Activated CD4-positive, CD25-positive, alpha-beta regulatory T cell (primary cell): ENCODE data around the gene ATP2B2.

ENCODE experiments used
- DNase-seq, 4 experiments: peaks; one replicate each; lab custom pipeline; 2025; lab: John Stamatoyannopoulos, UW

ATP2B2 gene

DNA sequence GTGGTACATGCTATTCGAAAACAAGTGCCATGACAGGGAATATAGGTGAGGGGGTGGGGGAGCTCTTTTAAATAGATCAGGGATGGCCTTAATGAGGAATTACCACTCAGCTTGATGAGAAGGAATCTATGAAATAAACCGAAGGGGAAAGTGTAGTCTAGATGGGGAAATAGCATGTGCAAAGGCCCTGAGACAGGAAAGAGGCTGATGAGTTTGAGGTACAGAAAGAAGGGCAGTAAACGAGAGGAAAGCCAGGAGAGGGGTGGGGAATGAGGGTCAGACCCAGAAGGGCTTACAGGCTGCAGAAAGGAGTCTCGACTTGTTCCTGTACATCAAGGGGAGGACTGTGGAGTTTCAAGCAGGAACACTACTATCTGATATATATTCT, 12.2 kb downstream of the ATP2B2 start:
- no peak for DNase-seq

DNA sequence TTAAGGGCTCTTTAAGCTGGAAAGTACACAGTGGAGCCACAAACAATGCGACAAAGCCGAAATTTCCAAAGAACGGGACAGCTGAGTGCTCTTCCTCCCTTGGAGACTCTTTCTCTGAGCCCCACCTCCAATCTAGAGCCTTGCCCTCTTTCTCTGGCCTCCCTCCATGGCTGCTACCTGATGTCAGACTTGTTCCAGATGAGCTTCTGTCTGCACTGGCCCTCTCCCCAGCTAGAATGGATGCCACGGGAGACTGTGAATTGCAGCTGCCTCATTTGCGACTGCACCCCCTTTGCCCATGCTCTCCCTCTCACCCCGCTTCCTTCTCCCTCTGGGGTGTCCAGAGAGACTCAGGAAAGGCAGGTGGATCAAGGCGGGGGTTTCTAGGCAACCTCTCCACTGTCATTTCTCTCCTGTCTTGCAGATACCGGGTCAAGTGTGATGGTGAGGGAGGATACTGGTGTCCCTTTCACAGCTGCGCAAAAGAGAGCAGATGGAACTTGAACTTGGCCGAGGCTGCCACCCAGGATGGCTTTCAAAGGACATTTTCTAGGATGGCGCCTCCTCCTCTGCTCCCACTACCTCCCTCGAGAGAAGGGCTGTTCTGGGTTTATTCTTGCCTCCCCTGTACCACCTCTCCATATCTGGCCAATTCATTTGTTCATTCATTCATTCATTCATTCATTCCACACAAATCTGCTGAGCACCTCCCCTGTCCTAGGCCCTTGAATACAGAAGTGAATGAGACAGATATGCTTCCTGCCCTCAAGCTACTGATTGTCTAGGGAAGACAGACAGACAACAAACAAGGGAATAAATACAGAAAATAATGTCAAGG, 12.8 kb downstream of the ATP2B2 start:
- no peak for DNase-seq

DNA sequence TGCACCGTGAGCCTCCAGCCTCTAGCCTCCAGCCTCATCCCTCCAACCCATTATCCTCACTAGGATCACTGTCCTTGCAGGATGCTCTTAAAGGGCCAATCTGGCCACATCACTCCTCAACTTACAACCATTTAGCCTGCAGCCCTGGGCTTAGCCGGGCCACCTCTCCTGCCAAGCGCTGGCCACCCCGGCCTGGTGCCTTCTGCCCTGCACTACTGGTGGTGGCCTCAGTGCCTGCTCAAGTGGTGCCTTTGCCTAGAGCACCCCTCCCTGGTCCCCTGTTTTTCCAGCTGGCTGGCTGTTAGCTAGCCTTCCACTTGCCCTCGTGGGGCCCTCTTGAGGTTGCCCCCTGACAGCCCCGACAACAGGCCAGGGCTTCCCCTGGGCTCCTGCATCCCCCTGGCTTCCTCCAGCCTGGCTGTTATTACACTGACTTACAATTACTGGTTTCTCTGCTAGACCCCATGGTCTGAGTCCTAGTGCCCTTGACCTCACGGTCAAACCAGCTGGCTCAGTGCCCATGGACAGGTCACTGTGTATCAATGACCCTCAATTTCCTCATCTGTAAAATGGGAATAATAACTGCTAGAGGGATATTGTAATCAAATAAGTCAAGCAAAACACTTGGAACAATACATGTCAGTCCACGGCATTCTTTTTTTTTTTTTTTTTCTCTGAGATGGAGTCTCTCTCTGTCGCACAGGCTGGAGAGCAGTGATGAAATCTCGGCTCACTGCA, 15.5 kb downstream of the ATP2B2 start:
- no peak for DNase-seq

DNA sequence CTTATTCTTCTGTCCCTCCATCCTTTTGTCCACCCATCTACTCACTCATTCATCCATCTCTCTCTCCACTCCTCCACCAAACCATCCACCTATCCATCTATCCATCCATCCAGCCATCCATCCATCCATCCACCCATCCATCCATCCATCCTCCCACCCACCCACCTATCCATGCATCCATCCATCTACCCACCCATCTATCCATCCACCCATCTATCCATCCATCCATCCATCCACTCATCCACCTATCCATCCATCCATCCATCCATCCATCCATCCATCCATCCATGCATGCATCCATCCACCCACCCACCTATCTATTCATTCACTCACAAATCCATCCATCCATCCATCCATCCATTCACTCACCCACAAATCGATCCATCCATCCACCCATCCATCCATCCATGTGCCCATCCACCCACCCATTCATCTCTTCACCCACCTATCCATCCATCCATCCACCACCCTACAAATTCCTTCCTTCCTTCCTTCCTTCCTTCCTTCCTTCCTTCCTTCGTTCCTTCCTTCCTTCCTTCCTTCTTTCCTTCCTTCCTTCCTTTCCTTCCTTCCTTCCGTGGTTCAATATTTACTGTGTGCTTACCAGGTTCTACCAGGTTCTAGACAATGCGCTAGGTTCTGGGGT, 17.3 kb downstream of the ATP2B2 start:
- no peak for DNase-seq

DNA sequence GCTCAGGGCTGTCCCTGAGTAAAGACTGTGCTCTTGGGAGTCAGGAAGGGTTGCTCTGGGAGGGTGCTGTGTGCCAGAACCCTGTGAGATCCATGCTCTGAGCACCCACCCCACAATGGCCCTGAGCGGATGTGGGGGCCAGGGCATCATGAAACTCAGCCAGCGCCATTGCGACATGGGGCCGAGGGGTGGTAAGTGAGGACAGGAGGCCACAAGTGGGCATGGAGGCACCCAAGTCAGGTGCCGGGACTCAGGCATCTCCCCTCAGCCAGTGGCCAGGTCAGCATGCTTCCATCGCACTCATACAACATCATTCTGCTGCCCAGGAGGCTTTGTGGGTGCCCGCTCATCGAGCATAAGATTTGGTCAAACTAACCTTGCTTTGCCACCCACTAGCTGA, 19.6 kb downstream of the ATP2B2 start:
- DNase-seq, result no peak

DNA sequence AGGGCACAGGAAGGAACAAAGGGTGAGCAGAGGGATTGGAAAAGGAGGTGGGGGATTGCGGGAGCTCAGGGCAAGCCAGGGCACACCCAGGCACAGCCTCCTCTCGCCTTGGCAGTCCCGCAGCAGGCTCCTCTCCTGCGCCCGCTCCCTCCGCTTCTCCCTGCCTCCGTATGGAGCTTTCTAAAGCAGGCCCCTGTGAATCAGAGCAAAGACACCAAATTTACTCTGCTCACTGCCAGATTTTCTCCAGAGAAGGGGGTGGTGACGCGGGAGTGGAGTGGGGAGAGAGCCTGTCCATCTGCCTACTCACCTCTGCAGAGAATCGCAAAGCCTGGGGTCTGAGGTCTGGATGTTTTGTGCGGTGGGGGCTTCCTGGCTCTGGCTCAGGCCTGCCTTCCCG, 20.0 kb downstream of the ATP2B2 start:
- DNase-seq, result no peak

DNA sequence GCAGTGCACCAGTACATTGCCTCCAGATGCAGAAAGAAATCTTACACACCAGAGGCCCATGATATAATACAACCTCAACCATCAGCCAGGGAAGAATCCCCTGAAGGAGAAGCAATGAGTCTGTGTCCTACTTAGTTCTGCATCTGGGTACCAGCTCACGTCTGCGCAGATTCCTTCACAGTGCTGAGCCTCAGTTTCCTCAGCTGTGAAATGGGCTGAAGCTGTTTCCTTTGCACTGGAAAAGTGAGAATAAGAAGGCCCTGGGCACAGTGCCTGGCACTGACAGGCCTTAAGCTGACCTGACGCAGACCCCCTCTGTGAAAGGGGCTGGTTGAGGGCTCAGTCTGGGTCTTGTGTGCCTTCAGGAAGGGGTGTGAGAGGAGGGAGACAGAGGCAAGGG, 20.7 kb downstream of the ATP2B2 start:
- DNase-seq, result no peak

DNA sequence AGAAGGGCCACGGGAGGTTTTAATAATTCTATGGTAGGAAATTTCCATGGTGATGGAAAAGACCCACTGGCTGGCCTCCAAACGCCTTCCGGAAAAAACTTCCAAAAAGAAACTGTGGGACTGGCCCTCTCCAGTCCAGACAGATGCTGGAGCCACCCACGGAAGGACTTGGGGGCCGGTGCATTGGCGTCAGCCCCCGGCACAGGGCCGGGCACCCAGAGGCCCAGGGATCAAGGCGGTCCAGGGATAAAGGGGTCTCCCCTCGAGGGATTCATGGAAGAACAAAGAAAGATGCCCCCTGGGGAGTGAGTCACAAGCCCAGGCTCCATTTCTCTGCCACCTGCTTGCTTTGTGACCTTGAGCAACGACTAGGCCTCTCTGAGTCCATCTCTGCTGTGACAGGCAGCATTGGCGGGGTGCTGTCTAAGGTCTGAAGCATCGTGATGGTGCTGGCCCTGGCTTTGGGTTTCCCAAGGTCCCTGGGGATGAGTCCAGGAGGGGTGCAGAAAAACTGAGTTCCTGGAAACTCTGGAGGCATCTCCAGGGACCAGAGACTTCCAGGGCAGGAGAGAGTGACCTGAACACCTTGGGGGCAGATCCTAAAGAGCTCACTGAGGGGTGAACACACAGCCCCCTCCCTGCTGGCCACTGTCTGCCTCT, 21.6 kb downstream of the ATP2B2 start:
- DNase-seq, result no peak

DNA sequence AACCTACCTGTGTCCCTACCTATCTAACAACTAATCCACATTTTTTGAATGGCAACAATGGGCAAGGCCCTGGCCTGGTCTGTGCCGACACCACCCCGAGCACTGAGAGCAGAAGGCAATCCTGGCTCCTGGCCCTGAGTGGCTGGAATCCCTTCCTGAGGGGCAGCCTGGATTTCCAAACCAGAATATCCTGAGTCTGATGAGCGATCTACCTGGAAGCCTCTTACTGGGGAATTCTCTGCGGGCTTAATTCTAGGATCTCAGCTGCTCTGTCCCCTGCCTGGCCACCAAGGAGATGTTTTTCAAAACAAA, 22.1 kb downstream of the ATP2B2 start:
- DNase-seq, result no peak

DNA sequence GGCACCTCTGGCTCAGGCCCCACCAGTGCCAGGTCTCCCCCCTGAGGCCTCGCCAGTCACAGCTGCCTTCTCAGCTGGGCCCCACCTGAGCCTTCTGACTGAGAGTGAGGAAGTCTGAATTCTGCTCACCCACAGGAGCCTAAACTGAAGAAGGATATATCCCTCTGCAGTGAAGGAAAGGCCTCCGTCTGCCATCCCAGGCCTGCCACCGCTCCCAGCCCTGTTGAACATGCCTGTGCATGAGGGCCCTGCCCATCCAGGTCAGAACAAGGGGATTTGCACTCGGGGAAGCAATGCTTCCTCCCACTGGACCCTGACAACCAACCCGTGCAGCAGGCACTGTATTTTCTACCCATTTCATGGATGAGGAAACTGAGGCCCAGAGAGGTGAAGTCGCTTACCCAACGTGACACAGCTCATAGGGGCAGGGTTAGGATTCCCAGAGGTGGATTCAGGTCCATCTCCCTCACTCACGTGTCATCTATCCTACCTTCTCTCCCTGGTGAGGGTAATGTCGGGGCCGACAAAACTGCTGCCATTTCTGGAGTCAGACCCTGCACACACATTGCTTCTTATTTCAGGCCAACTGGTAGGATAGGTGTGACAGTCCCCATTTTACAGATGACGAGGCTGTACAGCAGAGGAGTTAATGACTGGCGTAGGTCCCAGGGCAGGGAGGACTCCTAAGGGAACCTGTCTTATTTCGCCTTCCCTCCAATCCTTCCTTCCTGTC, 22.6 kb downstream of the ATP2B2 start:
- no peak for DNase-seq

DNA sequence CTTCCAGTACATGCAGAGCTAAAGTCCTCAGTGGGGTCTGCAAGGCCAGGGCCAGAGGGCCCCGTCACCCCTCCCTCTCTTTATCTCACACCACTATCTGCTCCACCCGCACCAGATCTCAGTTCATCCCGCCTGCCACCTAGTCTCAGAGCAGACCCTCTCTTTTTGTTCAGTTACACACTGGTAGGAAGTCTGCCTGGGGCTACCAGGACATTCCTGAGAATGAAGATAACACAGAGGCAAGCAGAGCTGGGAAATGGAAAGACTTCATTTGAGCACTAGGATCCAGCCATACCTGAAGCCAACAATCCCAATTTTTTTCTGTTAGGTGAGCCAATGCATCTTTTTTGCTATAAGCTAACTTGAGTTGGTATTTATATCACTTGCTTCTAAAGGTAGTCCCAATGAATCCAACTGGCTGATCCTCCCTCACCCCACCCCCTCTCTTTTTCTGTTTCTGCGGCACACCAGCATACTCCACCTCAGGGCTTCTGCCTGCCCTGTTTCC, 24.5 kb downstream of the ATP2B2 start:
- no peak for DNase-seq

DNA sequence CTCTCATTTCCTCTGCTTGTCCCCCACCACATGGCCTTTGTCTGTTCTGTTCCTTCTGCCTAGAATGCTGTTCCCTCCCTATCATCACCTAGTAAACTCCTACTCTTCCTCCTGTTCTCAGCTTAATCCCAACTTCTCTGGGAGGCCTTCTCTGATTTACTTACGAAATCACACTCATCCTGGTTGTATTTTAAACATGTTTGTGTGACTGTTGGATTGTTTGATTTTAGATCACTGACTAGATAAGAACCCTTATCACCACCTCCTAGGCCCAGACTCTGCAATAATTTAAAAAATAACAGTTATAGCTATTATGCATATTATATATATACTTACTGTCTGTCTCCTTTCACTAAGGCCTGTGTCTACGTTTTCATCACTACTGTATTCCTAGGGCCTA, 26.1 kb downstream of the ATP2B2 start:
- DNase-seq, result no peak

DNA sequence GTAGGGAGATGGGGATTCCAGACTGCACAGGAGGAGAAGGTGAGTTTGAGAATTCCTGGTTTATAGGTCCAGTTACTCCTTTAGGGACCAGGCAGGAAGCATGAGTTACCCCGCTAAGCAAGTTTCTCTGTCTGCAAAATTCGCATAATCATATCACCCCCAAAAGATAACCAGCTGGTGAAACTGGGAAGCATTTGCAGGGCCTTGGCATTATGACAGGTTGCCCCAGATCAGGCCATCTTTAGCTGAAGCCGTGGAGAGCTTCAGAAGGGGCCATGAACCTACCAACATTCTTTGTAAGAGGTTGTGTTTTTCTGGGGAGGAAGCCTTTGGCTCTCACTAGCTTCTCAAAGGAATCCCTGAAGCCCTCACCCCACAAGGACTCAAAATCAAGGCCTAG, 29.4 kb downstream of the ATP2B2 start:
- DNase-seq, result no peak

DNA sequence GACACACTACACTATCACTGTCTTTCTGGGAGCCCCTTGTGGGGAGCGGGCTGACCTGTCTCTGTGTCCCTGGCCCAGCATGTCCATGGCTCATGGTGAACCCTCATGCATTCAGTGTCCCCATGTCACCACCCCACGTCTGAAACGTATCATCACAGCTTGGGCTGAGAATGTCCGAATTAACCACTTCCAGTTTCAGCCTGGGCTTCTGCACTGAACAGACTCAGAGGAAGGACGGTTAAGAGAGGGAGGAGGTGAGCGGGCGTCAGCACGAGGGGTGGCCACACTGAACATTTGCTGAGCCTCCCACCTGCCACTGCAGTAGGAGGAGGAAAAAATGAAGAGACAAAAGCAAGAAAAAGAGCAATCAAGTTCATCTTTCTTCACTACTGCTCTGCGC, 30.5 kb downstream of the ATP2B2 start:
- DNase-seq, result no peak

DNA sequence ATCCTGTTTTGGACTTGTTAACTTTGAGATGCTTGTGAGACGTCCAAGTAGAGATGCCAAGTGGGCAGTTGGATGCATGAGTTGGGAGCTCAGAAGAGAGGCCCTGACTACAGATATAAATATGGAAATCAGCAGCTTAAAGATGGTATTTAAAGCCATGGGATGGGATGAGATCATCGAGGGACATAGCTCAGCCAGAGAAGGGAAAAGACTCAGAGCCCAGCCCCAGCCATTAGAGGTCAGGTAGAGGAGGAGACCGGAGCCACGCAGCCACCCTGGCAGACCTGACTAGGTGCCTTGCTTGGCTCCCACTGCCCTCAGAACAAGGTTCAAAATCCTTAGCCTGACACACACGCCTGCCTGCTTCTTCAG, 31.1 kb downstream of the ATP2B2 start:
- DNase-seq, result no peak

DNA sequence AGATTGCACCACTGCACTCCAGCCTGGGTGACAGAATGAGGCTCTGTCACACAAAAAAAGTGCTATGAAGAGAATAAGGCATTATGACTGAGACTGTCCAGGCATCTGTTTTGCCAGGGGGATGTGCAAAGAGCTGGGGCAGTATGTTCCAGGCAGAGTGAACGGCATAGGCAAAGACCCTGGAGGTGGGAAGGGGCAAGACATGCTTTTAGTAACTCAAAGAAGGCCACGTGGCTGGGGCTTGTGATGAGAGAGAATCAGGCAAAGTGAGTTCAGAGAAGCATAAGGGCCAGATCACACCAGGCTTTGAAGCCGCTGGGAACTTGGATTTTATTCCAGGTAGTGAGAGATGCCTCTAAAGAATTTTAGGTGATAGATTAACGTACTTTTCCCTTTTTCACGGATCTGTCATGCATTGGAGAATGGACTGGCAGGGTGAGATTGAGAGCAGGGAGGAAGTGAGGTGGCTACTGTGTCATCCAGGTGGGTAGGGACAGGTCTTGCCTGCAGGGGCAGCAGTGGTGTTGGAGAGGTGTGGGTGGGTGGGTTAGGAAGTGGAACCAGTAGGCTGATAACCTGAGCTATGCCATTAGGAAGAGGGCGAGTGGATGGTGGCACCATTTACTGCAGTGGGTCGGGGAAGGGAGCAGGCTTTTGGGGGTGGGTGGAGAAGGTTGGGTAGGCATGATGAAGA, 31.7 kb downstream of the ATP2B2 start:
- DNase-seq, result no peak

DNA sequence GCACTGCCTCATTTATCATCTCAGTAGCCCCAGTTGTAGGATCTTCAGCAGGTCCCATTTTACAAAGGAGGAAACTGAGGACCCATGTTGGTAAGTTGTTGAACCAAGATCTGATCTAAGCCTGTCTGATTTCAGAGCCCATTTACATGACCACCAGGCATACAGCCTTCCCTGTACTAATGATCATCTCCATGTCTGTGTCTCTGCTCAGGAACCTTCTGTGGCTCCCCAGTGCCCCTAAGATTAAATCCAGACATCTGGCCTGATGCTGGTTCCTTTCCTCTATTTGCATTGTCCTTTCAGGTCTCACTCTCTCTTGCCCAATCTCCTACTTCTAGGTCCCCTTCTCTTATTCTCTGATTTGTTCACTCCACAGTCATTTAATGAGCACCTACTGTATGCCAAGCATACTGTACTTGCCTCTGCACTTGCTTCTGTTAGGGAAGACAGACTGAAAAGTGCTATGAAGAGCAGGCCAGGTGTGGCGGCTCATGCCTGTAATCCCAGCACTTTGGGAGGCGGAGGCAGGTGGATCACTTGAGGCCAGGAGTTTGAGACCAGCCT, 32.4 kb downstream of the ATP2B2 start:
- DNase-seq, result no peak

DNA sequence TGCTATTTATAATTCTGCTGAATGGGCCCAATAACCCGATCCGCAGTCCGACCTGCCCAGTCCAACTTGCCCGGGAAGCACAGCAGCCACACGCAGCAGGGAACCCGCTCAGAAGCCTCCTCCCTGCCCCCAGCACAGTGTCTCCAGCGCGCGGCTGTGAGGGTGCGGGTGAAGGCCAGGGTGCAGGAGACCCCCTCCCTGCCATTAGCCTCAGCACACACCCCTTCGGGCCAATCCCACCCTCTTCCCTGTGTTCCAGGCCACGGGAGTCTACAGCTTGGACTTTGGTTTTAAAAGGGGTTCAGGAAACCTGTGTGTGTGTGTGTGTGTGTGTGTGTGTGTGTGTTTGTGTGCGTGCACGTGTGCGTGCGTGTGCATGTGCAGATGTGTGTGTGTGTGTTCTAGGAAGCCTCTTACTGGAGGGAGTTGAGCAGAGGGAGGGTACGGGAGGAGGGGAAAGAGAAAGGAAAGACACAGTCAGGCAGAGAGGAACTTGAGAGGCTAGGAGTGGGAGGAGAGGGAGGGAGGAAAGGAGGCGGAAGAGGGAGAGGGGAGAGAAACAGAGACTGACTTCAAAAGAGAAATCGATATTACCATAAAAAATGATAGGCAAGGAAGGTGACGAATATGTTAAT, 34.2 kb downstream of the ATP2B2 start:
- no peak for DNase-seq

DNA sequence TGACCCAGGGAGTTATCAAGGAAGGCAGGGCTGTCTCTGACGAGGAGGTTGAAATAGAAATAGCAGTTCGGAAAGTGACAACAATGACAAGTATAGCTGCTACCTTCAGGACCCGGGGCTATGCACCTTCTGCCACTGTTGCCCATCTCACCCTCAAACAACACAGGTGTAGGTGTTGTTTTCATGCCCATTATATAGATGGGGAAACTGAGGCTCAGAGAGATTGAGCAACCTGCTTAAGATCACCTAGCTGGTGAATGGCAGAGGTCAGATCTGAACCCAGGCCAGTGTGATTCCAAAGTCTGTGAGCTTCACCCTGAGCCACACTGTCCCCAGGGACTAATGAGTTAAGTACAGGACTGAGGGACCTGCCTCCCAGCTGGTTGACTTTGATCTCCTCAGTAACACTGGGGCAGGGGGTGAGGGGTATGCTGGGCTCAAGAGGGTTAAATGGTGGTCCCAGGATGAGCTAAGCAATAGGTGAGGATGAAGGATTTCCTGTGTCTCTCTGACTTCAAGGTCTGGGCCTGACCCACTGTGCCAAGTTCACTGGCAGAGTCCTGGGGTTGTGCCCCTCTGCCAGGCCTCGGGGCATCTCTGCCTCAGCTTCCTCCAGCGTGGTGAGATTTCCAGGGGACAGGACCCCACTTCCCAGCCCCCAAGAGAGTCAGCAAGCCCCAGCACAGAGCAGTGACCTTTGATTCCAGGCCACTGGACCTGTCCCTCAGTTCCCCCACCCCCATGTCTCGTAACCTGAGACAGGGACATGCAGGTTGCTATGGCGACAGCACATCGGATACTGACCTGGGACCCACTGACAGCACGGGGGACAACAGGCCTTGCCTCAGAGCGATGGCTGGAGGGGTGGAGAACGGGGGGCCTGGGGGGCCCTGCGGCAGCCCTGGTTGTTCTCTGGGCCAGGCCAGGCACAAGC, 35.0 kb downstream of the ATP2B2 start:
- DNase-seq, result no peak
